HG02678 (cell line): ENCODE data around the gene FSTL1.
"Not testable (repeated sequence)": the region's sequence is repeated elsewhere in the genome, so short reads cannot be mapped to it uniquely, and the experiment has no call there.

ENCODE experiments used
- ATAC-seq: cut with Tn5 transposase; IDR thresholded peaks from one replicate; pipeline ENCODE4 v1.9.1; 2021; ENCODE audit warnings: mild to moderate bottlenecking, moderate library complexity; ENCODE audit not compliant: unreplicated experiment

The FSTL1 gene

DNA sequence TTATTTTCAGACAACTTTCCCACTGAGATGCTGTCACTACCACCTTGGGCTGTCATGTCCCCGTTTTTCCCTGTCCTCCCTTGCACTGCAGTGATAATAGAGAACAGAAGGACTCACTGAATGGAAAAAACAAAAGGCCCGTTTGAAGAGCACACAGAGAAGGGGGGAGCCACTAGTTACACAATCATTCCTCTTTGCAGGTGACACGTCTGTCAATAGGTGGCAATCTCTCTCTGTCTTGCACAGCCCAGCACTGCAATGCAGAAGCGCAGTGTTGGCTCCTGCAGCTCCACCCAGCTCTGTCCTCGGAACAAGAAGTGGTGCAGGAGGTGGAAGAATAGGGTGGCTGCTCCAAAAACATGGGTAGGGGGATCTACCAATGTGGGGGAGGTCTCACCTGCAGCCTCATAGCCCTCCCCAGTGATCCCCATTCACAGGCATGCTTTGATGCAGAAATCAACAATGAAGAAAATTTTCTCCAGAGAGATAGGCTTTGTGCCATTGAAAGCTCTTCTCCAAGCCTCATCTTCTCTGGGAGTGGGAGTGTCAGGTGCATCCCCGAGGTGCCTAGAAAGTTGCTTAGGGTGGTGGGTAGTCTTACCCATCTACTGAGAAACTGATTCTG lies 31.8 kb downstream of the FSTL1 start:
- ATAC-seq: peak; percentile 51

DNA sequence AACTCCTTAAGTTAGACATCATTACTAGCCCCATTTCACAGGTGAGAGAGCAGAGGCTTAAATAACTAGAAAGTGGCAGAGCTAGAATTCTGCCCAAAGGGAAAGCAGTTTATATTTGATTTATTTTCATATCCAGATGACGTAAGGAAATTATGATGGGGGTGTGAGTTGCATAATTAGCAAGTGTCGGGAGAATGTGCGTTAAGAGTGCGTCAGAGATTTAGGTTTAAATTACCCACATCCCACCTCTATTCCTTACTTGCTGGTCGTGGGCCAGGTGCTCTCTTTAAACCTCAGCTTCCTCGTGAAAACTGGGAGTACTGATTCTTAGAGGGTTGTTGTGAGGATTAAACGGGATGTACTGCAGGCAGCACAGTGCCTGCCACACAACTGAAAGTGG lies 32.3 kb downstream of the FSTL1 start:
- no peak for ATAC-seq

DNA sequence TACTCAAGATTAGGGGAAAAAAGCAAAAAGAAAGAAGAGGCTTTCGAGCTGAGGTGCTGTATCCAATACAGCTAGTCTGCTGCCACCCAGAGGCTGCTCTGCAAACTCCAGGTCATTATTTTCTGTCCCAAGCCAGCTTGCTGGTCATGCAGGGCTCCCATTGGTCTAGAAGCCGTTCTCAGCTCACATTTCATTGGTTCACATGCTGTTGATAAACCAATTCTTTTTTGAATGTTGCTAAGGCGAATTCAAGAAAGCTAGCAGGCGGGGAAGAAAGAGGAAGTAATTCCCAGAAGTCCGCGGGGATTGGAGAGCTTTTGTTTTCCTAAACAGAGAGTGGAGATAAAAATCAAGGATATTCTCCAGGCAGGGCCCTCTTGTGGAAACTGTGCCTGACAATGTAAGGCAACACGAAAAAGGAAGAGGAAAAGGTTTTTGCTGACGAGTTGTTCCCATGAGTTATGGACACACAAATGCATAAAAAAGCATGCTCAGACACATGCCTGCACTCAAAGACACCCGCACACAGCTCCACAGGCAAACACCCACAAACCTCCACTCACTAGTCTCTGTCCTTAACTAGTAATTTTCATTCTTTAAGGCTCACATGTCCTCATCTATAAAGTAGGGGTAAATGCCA lies 33.4 kb downstream of the FSTL1 start:
- peak; percentile 99 for ATAC-seq

DNA sequence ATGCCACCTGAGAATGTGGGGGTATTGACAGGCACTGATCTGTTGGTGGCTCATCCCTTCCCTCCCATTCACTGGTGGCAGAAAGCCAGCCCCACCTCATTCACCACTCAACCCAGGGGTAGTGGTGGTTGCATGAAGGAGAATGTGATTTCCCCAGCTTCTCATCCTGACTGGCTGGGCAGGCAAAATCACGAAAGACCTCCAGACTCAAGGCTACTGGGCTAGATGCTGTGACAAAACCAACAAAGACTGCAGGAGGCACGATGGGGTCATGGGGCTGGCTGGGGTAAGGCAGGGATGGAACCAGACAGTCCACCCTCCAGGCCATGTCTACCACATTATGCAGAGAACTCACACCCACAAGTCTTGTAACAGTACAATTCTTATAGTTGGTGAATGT lies 33.9 kb downstream of the FSTL1 start:
- peak; percentile 16 for ATAC-seq

DNA sequence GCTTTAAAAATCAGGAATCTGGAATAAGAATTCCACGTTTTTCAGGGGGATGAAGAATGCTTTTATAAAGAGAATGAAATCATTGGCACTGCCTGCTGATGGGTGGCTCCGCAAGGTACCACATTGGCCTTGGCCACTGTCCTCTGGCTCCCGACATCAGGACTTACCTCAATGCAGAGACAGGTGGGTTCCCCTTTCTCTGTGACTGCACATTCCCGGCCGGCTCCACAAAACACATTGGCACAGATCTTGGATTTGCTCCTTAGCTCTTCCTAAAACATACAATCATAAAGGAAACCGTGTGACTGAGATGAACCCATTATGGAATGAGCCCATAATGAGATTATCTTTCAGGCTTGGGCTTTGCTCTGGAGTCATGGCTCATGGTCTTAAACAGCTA lies 35.0 kb downstream of the FSTL1 start:
- no peak for ATAC-seq

DNA sequence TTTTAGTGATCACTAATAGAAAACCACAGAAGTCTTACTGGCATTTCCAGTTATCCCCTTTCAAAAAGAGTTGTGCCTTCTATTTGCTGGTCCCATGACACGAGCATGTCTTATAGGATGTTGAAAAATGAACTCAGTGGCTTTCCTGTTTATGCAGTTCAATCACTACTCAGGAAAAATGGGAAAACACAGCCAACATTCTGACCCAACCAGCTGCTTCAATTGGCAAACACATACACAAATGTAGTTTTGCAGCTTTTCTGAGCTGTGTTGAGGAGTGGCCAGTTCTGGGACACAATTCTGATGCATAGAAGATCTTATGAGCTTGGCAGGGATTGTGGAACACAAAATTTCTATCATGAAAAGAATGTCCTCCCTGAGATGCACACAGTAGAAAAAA lies 40.3 kb downstream of the FSTL1 start:
- no peak for ATAC-seq

DNA sequence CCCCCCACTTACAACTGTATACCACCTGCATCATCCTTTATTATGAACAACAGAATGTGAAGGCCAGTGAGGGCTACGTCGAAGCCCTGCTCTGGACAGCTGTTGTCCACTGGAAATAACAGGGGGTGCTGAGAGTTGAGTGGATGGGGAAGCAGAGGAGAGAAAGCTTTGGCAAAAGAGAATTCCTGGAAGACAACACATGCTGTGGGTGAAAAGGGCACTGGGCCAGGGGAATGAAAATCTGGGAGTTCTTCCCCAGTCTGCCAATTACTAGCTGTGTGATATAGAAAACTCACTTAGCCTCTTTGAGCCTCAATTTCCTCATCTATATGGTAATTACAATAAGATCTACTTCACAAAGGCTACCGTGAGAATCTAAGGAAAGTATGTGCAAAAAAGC lies 40.7 kb downstream of the FSTL1 start:
- no peak for ATAC-seq

DNA sequence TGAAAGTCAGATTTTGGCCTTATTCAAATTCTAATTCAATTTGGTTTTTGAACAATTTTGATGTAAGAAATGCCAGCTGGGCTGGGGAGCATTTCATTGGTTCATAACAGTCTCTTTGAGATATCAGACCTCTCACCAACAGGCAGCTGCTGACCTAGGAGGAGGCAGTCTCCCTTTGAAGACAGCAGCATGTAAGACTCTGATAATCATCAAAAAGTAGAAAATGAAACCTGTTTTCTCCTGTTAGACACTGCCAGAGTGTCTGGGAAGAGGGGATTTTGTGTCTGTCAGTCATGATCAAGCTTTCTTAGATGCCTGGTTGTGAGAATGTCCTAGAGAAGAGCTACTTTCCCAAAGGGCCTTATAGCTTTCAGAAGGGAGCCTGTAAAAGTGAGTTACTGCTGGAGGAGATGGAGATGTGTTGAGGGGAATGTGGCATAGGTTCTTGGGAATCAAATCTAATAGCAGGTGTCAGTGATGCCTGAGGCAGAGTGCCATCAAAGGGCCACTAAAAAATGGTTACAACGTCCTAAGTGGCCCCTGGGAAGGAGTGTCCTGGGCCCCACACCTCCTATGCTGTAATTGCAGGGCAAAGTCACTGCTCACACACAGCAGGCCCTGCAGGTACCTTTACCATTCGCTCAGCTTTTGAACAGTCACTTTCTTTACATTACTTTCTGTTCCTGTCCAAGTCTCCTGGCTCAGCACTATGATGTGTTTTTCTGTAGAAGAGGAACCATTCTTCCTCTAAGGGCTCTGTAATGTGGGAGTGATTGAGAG lies 43.1 kb downstream of the FSTL1 start:
- no peak for ATAC-seq

DNA sequence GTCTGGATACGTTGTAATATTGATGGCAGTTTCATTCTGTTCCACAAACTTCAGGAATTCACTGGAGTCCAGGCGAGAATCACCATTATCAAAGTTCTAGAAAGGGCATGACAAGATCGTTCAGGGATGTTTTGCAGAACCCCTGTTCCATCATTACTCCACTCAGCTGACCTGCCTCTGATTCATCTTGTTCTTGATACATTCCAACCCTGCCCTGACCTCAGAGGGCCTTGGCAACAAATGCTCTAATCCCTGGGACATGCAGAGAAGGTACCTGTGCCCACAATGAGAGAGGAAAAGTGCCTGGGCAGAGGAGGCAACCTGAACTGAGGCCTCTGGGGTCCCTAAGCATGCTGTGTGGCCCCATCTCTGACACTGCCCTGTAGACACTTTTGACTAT lies 45.9 kb downstream of the FSTL1 start:
- ATAC-seq: no peak

DNA sequence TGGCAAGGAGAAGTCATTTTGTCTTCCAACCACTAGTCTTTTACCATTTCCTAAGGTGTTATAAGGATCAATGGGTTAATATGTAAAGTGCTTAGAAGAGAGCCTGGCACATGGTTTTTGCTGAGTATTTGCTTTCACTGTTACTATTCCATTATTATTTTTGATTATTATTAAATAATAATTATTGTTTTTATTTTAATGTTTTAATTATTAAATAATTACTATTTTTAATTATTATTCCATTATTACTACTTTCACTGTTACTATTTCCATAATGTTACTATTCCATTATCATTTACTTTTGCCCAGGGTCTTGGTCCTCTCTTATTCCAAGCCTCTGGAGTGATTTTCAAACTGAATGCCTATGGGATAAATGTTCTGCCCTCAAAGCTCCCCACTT lies 48.5 kb downstream of the FSTL1 start:
- ATAC-seq: no peak

DNA sequence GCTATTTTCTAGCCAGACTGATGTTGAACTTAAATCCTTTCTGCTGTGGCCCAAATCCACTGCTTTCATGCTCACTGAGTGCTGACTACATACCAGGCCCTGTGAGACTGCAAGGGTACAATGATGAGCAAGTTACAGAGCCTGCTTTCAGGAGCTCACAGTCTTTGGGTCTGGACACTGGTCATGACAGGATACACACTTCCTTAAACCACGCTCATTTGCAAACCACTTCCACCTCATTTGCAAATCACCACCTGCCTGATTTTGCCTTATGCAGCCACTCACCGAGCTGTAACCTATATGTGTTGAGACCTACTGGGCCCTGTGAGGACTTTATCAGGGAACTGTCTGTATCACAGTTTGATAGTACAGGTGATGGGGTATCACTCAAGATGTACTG lies 51.4 kb downstream of the FSTL1 start:
- ATAC-seq: peak; percentile 89

DNA sequence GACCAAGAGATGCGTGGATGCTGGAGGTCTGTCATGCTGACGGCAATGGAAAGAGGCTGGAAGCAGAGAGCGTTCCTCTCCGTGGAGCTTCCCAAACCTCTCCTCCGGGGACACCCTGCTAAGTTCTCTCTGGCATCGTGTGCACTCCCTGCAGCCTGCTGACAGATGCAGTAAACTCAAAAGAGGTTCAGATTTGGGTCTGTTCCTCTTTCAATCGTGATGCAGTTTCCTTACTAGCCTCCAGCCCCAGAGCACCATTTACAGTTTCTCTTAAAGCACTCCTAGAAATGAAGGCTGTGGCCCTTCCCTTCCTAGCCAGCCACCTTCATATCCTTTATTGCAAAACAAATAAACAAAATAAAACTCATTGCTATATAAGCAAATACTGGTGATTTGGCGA lies 54.3 kb downstream of the FSTL1 start:
- no peak for ATAC-seq

DNA sequence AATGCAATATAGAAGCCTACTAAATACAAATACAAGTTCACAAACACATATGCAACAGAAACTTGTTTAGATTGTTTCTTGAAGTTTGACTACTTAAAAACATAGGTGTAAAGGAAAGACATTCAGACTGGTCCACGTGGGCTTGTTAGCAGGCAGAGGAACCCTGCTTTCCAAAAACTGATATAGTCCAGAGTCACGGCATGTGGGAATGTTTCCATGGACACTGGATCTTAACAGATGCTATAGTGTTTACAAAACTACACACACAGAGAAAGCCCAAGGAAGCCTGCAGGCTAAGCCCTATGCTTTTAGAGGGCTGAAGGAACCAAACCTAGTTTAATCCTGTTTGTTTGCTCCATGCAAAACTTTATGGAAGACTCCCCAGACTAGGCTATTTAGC lies 56.4 kb downstream of the FSTL1 start:
- no peak for ATAC-seq

DNA sequence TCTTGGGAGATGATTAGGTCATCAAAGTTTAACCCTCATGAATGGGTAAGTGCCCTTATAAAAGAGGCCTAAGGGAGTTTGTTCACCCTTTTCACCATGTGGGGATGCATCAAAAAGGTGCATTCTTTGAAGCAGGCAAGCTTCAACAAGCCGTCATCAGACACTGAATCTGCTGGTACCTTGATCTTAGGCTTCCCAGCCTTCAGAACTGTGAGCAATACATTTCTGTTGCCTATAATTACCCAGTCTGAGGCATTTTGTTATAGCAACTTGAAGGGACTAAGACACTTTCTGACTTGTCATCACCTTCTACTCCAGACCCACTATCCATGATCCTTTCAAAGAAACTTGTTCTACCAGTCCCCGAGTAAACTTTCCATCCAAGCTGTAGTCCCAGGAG lies 57.0 kb downstream of the FSTL1 start:
- no peak for ATAC-seq

DNA sequence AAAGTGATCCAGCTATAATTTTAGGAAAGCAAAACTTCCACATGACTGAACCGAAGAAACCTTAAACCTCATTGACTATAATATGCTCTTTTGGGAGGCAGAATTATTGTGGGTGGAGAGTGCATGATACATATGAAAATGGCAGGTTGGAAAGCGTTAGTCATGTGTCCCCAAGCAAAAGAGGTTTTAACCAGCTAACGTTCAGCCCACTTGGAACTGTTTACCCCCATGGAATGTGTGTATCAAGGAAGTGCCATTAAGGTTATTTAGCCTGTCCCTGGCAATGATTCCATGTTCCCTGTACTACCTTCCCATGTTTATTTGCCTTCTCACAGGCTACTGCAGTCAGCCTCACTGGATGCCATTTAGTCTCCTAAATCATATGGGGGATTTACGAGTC lies 57.5 kb downstream of the FSTL1 start:
- ATAC-seq: no peak

DNA sequence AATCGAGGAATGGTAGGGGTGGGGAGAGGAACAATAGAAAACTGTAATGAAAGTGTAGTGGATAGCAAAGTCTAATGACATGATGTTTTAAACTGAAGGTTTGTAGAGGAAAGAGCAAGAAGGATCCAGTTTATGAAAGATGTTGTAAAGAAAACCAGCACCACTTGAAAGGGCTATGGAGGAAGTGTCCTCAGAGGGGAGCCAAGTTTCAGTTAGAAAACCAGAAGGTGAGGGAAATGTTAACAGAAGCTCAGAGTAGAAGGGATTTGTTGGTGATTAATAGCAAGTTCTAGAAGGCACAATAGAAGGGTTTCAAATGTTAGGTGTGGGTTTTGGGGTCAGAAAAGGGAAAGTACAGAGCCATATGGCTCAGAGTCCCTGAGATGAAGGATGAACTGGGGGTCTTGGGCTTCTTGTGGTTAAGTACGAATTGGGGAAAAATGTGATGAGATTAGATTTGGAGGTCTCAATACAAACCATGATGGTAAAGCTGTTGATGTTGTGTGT lies 67.8 kb downstream of the FSTL1 start:
- no peak for ATAC-seq

DNA sequence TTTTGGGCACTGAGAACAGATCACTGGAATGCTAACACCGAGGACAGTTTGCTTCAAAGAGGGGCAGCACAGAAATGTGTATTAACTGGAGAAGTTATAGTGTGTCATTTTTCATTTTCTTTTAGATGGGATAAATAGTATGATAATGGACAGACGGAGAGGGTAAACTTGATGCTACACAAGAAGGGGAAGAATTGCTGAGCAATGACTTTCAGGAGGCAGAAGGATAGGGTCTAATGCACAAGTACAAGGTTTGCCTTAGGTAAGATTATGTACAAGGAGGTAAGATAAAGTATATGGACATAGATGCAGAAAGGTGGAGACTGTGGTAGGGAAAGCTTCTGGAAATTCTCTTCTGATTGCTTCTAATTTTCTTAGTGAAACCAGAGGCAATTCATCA lies 69.3 kb downstream of the FSTL1 start:
- ATAC-seq: no peak

DNA sequence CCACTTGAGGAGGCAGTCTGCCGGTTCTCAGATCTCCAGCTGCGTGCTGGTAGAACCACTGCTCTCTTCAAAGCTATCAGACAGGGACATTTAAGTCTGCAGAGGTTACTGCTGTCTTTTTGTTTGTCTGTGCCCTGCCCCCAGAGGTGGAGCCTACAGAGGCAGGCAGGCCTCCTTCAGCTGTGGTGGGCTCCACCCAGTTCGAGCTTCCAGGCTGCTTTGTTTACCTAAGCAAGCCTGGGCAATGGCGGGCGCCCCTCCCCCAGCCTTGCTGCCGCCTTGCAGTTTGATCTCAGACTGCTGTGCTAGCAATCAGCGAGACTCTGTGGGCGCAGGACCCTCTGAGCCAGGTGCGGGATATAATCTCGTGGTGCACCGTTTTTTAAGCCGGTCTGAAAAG lies 72.8 kb downstream of the FSTL1 start:
- not testable (repeated sequence) for ATAC-seq

DNA sequence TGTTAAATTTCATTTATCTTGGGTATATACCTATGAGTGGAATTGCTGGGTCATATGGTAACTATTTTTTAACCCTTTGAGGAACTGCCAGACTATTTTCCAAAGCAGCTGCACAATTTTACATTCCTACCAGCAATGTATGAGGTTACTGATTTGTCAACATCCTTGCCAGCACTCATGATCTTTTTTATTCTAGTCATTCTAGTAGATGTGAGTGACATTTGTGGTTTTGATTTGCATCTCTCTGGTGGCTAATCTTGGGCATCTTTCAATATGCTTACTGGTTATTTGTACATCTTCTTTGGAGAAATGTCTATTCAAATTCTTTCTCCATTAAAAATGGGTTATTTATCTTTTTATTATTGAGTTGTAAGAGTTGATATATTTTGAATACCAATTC lies 80.3 kb downstream of the FSTL1 start:
- ATAC-seq: peak; percentile 61

DNA sequence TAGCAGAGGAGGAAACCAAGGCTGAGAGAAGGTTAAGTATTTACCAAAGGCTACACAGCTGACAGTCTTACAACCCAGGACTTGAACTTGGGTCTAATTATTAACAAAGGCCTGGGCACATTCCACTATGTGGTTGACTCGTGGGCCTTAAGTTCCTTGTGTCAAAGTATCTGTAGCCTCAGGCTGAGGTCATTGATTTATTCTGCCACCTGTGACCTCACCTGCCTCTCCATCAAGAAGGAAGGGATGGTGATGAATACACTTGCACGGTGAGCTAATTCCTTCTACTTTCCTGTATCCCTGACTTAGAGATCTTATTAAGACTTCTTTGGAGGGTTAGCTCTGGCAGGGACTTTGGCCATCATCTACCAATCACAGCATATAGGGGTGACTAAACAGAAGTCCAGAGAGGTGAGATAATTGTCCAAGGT lies 81.7 kb downstream of the FSTL1 start:
- peak; percentile 90 for ATAC-seq

DNA sequence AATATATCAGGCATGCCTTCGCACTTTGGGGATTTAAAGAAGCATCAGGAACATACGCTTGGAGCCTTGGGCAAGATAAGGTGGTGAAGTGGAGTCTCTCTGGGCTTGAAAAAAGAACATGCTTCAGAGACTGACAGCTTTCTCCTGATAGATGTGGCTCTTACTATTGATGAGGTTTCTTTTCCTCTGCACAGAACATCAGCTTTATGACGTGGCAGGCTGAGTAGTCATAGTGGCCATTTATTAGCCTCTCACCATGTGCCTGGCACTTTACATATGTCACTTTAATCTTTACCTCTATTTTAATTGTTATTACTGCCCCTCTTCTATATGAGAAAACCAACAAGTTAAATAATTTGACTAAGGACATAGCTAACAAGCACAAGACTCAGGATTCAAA lies 82.6 kb downstream of the FSTL1 start:
- no peak for ATAC-seq

DNA sequence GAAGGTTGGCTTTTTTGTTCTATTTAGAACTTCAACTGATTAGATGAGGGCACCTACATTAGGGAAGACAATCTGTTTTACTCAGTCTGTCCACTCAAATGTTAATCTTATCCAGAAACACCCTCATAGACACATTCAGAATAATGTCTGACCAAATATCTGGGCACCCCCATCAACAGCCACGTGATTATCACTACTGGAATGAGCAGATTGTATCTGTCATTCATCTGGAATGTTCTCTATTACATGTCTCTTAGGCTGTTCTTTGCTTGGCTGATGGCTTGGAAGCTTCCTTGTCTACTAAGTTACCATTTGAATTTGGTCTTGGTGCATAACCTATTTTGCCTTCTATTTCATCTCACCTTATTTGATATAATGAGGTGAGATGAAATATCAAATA lies 86.0 kb downstream of the FSTL1 start:
- no peak for ATAC-seq
